SK-N-SH (cell line): ENCODE measurements around the gene TAS2R8. TPM values are rescaled to one million over a fixed set of nuclear protein-coding genes. Genes with fewer than 3 reads are reported as not detected.

Source experiments
- CTCF ChIA-PET: fragments of 300-600, 350-600 bp; formaldehyde crosslinking; extraction: SDS; loops from one replicate; lab custom pipeline; 2021; lab: Yijun Ruan, JAX
- POLR2A ChIA-PET: fragments of 350-600 bp; sonication (Branson Sonifier 250); formaldehyde crosslinking; extraction: SDS; loops from one replicate; lab custom pipeline; 2020; ENCODE audit warnings: antibody characterized with exemption, inconsistent platforms; lab: Yijun Ruan, JAX
- DNase-seq: peaks from one replicate; pipeline ENCODE4 v3.0.0; 2012
- H2AFZ ChIP-seq: fragments of 200-600 bp; sonication (generic); 2 replicates; pipeline ENCODE4 v1.8.1; 2016; ENCODE audit warnings: antibody characterized with exemption, mild to moderate bottlenecking, low read depth
- H3F3A ChIP-seq: fragments of 200-600 bp; sonication (generic); replicated peaks from 2 replicates; pipeline ENCODE3; 2016; ENCODE audit warnings: antibody characterized with exemption, mild to moderate bottlenecking; ENCODE audit not compliant: insufficient read depth
- H3K27ac ChIP-seq, 2 experiments: fragments of 200-500 bp in 1 of 2; fragments of 200-600 bp in 1 of 2; sonication (Bioruptor generic) in 1 of 2; sonication (generic), shearing (Covaris generic) in 1 of 2; 2 replicates each; pipeline versions ENCODE4 v1.5.1 to v1.6.1; 2014 to 2016; ENCODE audit warnings: low read depth in 2 of 2, inconsistent platforms in 1 of 2, low read length in 1 of 2, mild to moderate bottlenecking in 1 of 2, mixed read lengths in 1 of 2
- H3K27me3 ChIP-seq: fragments of 200-600 bp; sonication (generic), shearing (Covaris generic); 2 replicates; pipeline ENCODE4 v1.6.1; 2016; ENCODE audit warnings: mixed run types; ENCODE audit not compliant: insufficient read depth
- H3K36me3 ChIP-seq, 2 experiments: fragments of 200-500 bp in 1 of 2; fragments of 200-600 bp in 1 of 2; sonication (Bioruptor generic) in 1 of 2; sonication (generic) in 1 of 2; replicated peaks in 1 of 2; 2 replicates each; pipeline versions ENCODE3 to v1.5.1; 2014 to 2016; ENCODE audit warnings: low read length in 1 of 2, mild to moderate bottlenecking in 1 of 2; ENCODE audit not compliant: insufficient read depth in 2 of 2, control insufficient read depth in 1 of 2
- H3K4me1 ChIP-seq, 2 experiments: fragments of 200-500 bp in 1 of 2; fragments of 200-600 bp in 1 of 2; sonication (Bioruptor generic) in 1 of 2; sonication (generic), shearing (Covaris generic) in 1 of 2; 2 replicates each; pipeline versions ENCODE4 v1.5.1 to v1.6.1; 2014 to 2016; ENCODE audit warnings: low read depth in 1 of 2, low read length in 1 of 2, mixed run types in 1 of 2; ENCODE audit not compliant: insufficient read depth in 2 of 2, control insufficient read depth in 1 of 2
- H3K4me2 ChIP-seq: fragments of 200-600 bp; sonication (generic), shearing (Covaris generic); 2 replicates; pipeline ENCODE4 v1.6.1; 2017; ENCODE audit warnings: mixed run types
- H3K4me3 ChIP-seq, 2 experiments: fragments of 200-500 bp in 1 of 2; fragments of 200-600 bp in 1 of 2; sonication (Bioruptor generic) in 1 of 2; sonication (generic), shearing (Covaris generic) in 1 of 2; 2 replicates each; pipeline versions ENCODE4 v1.5.1 to v1.8.1; 2014 to 2016; ENCODE audit warnings: low read depth in 2 of 2, inconsistent platforms in 1 of 2, low read length in 1 of 2, mild to moderate bottlenecking in 1 of 2, mixed read lengths in 1 of 2, moderate library complexity in 1 of 2
- H3K79me2 ChIP-seq: fragments of 200-600 bp; sonication (generic); 2 replicates; pipeline ENCODE4 v1.8.1; 2017; ENCODE audit warnings: mild to moderate bottlenecking; ENCODE audit not compliant: insufficient read depth
- H3K9ac ChIP-seq: fragments of 200-600 bp; sonication (generic); 2 replicates; pipeline ENCODE4 v1.6.1; 2017; ENCODE audit warnings: mixed run types
- H3K9me2 ChIP-seq: fragments of 200-600 bp; sonication (generic); 2 replicates; pipeline ENCODE4 v1.6.1; 2017; ENCODE audit warnings: mixed run types
- H3K9me3 ChIP-seq: fragments of 200-600 bp; sonication (generic); 2 replicates; pipeline ENCODE4 v1.6.1; 2017; ENCODE audit warnings: mixed run types, mild to moderate bottlenecking, moderate library complexity
- H4K20me1 ChIP-seq: fragments of 200-600 bp; sonication (generic); 2 replicates; pipeline ENCODE4 v1.6.1; 2017; ENCODE audit warnings: mild to moderate bottlenecking, mixed run types; ENCODE audit not compliant: insufficient read depth
- CHD2 ChIP-seq: fragments of 150-350 bp; IDR thresholded peaks from 2 replicates; pipeline ENCODE4 v1.6.1; 2018; ENCODE audit warnings: low read length; ENCODE audit not compliant: partially characterized antibody
- ELF1 ChIP-seq: IDR thresholded peaks from 2 replicates; pipeline ENCODE4 v1.4.0; 2012
- FOXJ3 ChIP-seq: sonication (generic); formaldehyde crosslinking; IDR thresholded peaks from 2 replicates; pipeline ENCODE4 v1.5.1; 2020; ENCODE audit warnings: mild to moderate bottlenecking, missing genetic modification reagents
- FOXM1 ChIP-seq: IDR thresholded peaks from 2 replicates; pipeline ENCODE4 v1.4.0; 2012; ENCODE audit warnings: low read depth, mild to moderate bottlenecking
- GABPA ChIP-seq: IDR thresholded peaks from 2 replicates; pipeline ENCODE4 v1.4.0; 2012; ENCODE audit warnings: low read depth, mild to moderate bottlenecking
- JUND ChIP-seq: IDR thresholded peaks from 2 replicates; pipeline ENCODE4 v1.4.0; 2012
- MAX ChIP-seq: IDR thresholded peaks from 2 replicates; pipeline ENCODE4 v1.4.0; 2012; ENCODE audit warnings: low read depth
- MEF2A ChIP-seq: IDR thresholded peaks from 2 replicates; pipeline ENCODE4 v1.4.0; 2012; ENCODE audit warnings: low read depth, borderline replicate concordance
- MXI1 ChIP-seq: IDR thresholded peaks from 2 replicates; pipeline ENCODE4 v1.6.1; 2012; ENCODE audit warnings: mild to moderate bottlenecking, low read depth, low read length, improper control_type of control experiment
- NFIC ChIP-seq: IDR thresholded peaks from 2 replicates; pipeline ENCODE4 v1.4.0; 2012; ENCODE audit warnings: borderline replicate concordance
- NRF1 ChIP-seq: IDR thresholded peaks from 2 replicates; pipeline ENCODE4 v1.6.1; 2012; ENCODE audit warnings: low read depth, mild to moderate bottlenecking, low read length
- RCOR1 ChIP-seq: fragments of 150-350 bp; IDR thresholded peaks from 2 replicates; pipeline ENCODE4 v1.6.1; 2017; ENCODE audit warnings: antibody characterized with exemption, low read length
- RFX5 ChIP-seq: IDR thresholded peaks from 2 replicates; pipeline ENCODE4 v1.6.1; 2012; ENCODE audit warnings: mild to moderate bottlenecking, improper control_type of control experiment, low read length
- RXRA ChIP-seq: IDR thresholded peaks from 2 replicates; pipeline ENCODE4 v1.4.0; 2012; ENCODE audit warnings: low read depth, mild to moderate bottlenecking, borderline replicate concordance
- SIN3A ChIP-seq: IDR thresholded peaks from 2 replicates; pipeline ENCODE4 v1.6.1; 2012; ENCODE audit warnings: low read depth, mild to moderate bottlenecking, low read length, moderate library complexity, borderline replicate concordance
- TCF12 ChIP-seq: IDR thresholded peaks from 2 replicates; pipeline ENCODE4 v1.4.0; 2012
- YY1 ChIP-seq: IDR thresholded peaks from 2 replicates; pipeline ENCODE4 v1.4.0; 2012; ENCODE audit warnings: low read depth, mild to moderate bottlenecking
- WGBS: methylation state at CpG from one replicate; pipeline ENCODE4 v1.1.6; 2017; ENCODE audit warnings: low lambda C conversion rate; 5-methylcytosine and 5-hydroxymethylcytosine counted together
- polyA plus RNA-seq, 3 experiments: library from polyadenylated mRNA; depleted of rRNA; stranded (reverse); fragments of >200 nt; gene quantifications; 2 replicates each; pipeline ENCODE4 v1.2.3, GENCODE V29; 2012
- TF ChIP-seq, protein P1 (sequence below): fragments of 150-350 bp; IDR thresholded peaks from 2 replicates; pipeline ENCODE4 v1.6.1; 2017; ENCODE audit warnings: antibody characterized with exemption, low read length, low read depth, borderline replicate concordance
- TF ChIP-seq, protein P2 (sequence below): IDR thresholded peaks from 2 replicates; pipeline ENCODE4 v1.4.0; 2012; ENCODE audit warnings: low read depth, borderline replicate concordance

TAS2R8 gene
- polyA plus RNA-seq, 1 of the 3 experiments (the other 2 are of a cell fraction): not detected

DNA sequence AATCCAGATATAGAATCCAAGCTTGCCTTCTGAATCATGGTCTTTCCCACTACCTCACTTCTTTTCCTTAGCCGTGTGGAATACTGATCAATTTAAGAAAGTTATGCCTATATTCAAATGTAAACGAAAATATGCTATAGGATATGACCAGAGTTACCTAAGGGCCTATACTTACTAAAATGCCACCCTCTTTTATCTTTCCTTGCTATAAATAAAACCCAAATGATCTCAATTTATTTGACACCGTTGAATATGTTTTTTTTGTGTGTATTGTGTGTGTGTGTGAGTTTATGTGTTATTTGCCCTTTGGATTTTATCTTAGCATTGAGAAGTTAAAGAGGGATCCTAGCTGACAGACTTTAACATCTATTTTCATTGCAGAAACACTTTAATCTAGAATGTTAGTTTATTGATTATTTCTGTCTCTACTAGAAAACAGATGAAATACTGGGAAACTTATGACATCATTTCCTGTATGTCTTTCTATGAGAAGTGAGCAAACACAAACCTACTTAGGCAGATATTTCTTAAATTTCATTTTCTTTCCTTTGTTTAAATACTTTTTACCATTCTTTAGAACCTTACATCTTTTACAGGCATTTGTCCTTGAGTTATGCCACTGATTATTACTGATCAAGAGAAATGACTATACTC, 4.9 kb upstream of the TAS2R8 start:
- Histone ChIP-seq H3K36me3 (no peaks in the 10 kb centered on the region), H3K79me2 (no peaks in the 10 kb centered on the region), H3K9me3 (no peaks in the 10 kb centered on the region), H3K27me3 (no peaks in the 10 kb centered on the region), H4K20me1 (no peaks in the 10 kb centered on the region), H3K4me1 (no peaks in the 10 kb centered on the region), H3K27ac (no peak overlapping the region), H2AFZ (no peak overlapping the region), H3K4me2 (no peak overlapping the region), H3F3A (no peaks in the 10 kb centered on the region), H3K9me2 (no peaks in the 10 kb centered on the region), H3K4me3 (no peak overlapping the region), H3K9ac (no peak overlapping the region)
- POLR2A ChIA-PET: no interaction called here
- CTCF ChIA-PET: interaction anchor here (1.7 kb wide), 1 partner anchor 31 kb away, joined by 3 read pairs; no protein-coding TSS in a partner anchor
- DNase-seq: no peak
- WGBS: 15% methylated on average over 3 of the region's 3 CpGs
- TF ChIP-seq ELF1 (no peak), FOXM1 (no peak), GABPA (no peak), YY1 (no peak), MAX (no peak), MXI1 (no peak), NRF1 (no peak), NFIC (no peak)
- TF ChIP-seq, protein P1, sequence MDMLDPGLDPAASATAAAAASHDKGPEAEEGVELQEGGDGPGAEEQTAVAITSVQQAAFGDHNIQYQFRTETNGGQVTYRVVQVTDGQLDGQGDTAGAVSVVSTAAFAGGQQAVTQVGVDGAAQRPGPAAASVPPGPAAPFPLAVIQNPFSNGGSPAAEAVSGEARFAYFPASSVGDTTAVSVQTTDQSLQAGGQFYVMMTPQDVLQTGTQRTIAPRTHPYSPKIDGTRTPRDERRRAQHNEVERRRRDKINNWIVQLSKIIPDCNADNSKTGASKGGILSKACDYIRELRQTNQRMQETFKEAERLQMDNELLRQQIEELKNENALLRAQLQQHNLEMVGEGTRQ: no peak

GRCh38 chr12:10810068-10810467, 3.0 kb upstream of the TAS2R8 start, which contains the start of gene TAS2R9:
Gene TAS2R9, minus strand, starts transcription at chr12:10810168. Its CDS starts 93 bp downstream, at chr12:10810075.
- no peaks in the 10 kb centered on the region for H3F3A ChIP-seq
- CTCF ChIA-PET: interaction anchor here (0.9 to 1.7 kb wide), 2 partner anchors 33 to 629 kb away, joined by 3 read pairs; no protein-coding TSS in a partner anchor
- H3K4me3 ChIP-seq: no peak within 1 kb of the TSS
- no peaks in the 10 kb centered on the region for H3K9me2 ChIP-seq
- no peak within 1 kb of the TSS for H3K27ac ChIP-seq
- no peaks in the 10 kb centered on the region for H4K20me1 ChIP-seq
- no peaks in the 10 kb centered on the region for H3K79me2 ChIP-seq
- no peak within 1 kb of the TSS for H2AFZ ChIP-seq
- H3K9ac ChIP-seq: no peak within 1 kb of the TSS
- TF ChIP-seq SIN3A (no peak), FOXJ3 (no peak), RCOR1 (no peak), NRF1 (no peak), TCF12 (no peak), RFX5 (no peak), YY1 (no peak), JUND (no peak), RXRA (no peak), MEF2A (no peak), CHD2 (no peak), FOXM1 (no peak), NFIC (no peak)
- TF ChIP-seq, protein P2, sequence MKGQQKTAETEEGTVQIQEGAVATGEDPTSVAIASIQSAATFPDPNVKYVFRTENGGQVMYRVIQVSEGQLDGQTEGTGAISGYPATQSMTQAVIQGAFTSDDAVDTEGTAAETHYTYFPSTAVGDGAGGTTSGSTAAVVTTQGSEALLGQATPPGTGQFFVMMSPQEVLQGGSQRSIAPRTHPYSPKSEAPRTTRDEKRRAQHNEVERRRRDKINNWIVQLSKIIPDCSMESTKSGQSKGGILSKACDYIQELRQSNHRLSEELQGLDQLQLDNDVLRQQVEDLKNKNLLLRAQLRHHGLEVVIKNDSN: no peak
- TF ChIP-seq, all 33 proteins: peak for 0
- H3K4me1 ChIP-seq: no peaks in the 10 kb centered on the region
- H3K9me3 ChIP-seq: no peaks in the 10 kb centered on the region
- POLR2A ChIA-PET: no interaction called here
- no peak for DNase-seq
- H3K27me3 ChIP-seq: no peaks in the 10 kb centered on the region
- H3K36me3 ChIP-seq: no peaks in the 10 kb centered on the region
- H3K4me2 ChIP-seq: no peak within 1 kb of the TSS
